ENCODE measurements around the gene KRT12. TPM values are rescaled to one million over a fixed set of nuclear protein-coding genes. Genes with fewer than 3 reads are reported as not detected.

Gene KRT12
- total RNA-seq, result not detected

DNA sequence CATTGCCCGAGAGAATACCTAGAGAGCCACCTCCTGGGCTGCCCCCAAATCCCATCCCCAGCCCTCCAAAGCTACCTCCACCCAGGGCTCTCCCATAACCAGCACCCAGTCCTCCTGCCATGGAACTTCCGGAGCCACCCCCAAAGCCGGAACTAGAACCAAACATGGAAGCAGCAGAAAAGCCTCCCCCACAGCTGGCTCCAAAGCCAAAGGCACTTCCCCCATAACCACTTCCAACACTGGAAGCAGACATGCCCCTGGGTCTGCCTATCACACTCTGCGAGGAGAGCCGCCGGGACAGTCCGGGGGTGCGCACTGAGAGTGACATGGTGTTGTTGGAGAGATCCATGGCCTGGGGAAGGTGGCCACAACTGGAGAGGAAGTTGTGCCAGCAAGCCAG is at the start of gene KRT12:
Gene KRT12, minus strand, starts transcription at position 386 of the 400 bp plus-strand sequence. Its CDS starts 37 bp downstream, at position 349.
- Histone ChIP-seq H3K27me3 (ENCODE audit: insufficient read depth, low read length) (peaks cover 10% of the 10 kb centered on the region), H3K9me3 (ENCODE audit: low read depth, low read length) (no peaks in the 10 kb centered on the region), H3K4me3 (ENCODE audit: low read length) (no peak within 1 kb of the TSS), H3K4me1 (ENCODE audit: insufficient read depth, low read length) (no peaks in the 10 kb centered on the region)

DNA sequence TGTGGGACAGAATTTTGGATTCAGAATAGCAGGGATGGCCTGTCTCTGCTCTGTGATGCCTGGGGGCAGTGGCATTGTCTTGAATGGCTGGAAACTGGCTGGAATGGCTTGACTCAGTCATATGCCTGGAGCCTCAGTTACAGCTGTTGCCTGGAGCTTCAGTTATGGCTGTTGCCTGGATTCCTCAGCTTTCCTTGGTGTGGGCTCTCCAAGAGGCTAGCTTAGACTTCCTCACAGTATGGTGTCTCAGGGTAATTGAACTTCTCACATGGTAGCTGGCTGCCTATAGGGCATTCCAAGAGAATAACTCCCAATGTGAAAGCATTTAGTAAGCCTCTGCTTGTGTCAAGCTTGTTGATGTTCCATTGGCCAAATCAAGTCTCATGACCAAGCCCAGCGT is 49.3 kb upstream of the KRT12 start:
- no peak overlapping the region for H3K4me3 ChIP-seq (ENCODE audit: low read length)
- H3K27me3 ChIP-seq (ENCODE audit: insufficient read depth, low read length), result no peaks in the 10 kb centered on the region
- H3K9me3 ChIP-seq (ENCODE audit: low read depth, low read length), result no peaks in the 10 kb centered on the region
- peaks cover 50% of the 10 kb centered on the region for H3K4me1 ChIP-seq (ENCODE audit: insufficient read depth, low read length)

DNA sequence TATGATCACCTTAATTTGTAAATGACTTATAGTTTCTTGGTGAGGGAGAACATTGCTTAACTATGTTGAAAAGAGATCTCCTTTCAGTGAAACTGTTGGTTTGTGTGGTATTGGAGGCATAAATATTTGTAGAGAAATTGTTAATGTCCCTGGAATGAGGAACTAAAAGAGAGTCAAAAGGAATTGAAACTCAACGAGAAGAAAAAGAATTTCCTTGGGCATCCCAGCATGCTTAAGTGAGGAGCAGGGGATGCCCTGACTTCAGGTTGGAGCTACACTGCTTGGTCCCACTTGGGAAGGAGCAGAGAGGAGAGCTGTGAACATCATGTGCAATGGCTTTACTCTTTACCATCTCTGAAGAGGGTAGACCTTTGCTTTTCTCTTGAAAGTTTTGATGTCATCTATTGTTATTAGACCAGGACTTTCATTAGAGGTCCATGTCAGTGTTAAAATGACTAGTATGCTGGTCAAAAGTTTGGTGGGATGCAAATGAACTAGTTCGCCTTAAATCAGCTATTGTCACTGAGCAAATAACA is 48.8 kb upstream of the KRT12 start:
- H3K9me3 ChIP-seq (ENCODE audit: low read depth, low read length), result no peaks in the 10 kb centered on the region
- no peaks in the 10 kb centered on the region for H3K27me3 ChIP-seq (ENCODE audit: insufficient read depth, low read length)
- peaks cover 50% of the 10 kb centered on the region for H3K4me1 ChIP-seq (ENCODE audit: insufficient read depth, low read length)
- no peak overlapping the region for H3K4me3 ChIP-seq (ENCODE audit: low read length)

DNA sequence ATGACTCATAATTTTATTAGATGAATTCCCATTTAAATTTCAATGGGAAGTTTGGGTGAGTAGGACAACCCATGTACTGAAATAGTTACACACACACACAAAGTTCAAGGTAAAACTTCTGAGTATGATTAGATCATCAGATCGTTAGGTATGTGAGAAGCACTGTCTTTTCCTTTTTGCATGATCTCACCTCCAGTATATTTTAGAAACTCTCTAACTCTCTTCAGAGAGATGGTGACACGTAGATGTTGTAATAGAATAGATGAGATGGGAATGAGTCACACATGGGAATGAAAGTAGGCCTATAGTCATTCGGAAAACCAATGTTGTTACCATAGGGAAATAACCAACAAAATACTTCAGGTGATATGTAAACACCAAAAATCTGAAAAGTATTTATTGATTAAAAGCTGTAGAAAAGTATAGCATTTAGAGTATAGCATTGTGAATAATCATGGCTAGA is 48.2 kb upstream of the KRT12 start:
- Histone ChIP-seq H3K9me3 (ENCODE audit: low read depth, low read length) (no peaks in the 10 kb centered on the region), H3K4me1 (ENCODE audit: insufficient read depth, low read length) (peaks cover 50% of the 10 kb centered on the region), H3K4me3 (ENCODE audit: low read length) (no peak overlapping the region), H3K27me3 (ENCODE audit: insufficient read depth, low read length) (no peaks in the 10 kb centered on the region)

DNA sequence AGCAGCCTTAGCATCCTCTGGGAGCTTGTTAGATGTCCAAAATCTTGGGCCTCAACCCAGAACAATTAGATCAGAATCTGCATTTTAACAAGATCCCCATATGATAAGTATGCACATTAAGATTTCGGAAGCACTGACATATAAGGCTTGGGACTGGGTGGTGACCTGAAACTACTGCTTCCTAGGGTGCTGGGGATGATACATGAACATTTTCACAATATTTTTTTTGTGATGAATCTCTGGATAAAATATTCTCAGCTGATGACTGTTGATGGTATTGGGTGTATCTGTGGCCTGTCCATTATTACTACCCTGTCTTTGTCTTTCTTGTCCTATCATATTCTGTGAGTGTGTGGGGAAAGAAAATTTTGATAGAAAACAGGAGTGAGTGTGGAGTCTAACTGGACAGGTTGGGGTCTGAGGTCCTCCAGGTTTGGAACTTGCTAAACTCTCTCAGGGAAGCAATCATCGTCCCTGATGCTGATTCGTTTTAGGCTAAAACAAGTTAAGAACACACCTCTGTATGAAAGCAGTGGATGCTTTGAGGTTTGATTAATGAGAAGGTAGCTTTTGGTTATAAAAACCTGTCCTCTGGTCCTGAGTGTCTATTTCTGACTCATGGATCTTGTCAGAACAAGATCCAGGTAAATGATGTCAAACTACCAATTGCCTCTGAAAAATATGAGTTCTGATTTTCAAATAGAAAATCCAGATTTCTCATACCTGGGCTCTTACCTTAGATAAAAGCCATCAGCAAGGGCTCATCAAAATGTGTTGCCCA is 47.2 kb upstream of the KRT12 start:
- peaks cover 58% of the 10 kb centered on the region for H3K4me1 ChIP-seq (ENCODE audit: insufficient read depth, low read length)
- H3K9me3 ChIP-seq (ENCODE audit: low read depth, low read length), result no peaks in the 10 kb centered on the region
- H3K4me3 ChIP-seq (ENCODE audit: low read length), result no peak overlapping the region
- peaks cover 2% of the 10 kb centered on the region for H3K27me3 ChIP-seq (ENCODE audit: insufficient read depth, low read length)

DNA sequence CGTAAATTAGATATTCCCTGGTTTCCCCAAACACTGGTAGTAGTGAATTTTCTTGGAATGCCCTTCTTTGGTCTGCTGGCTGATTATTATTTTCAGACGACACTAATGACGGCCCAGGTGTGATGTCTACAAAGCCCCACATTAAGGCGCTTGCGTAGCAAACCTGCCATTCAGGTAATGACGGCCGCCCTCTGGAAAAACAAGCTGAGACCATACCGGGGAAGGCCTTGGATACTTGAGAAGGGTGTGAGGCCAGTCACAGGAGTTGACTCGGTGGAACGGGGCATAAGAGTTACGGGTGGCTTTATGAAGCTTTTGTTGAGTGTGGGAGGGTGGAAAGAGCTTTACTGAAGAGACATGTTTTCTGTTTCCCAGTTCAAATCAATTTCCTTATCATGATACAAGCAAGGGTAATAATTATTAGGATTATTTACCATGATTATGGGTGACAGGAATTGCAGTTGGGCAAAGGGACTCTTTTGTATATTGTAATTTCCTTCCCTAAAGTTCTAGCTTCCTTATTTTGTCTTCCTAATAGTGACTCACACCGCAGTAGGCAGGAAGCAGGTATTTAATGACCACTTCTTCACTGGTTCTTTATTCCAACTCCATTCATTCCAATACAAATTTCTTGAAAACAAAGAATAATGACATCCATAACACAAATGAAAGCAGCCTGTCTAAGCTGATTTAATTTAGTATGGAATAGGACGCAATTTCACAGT is 45.6 kb upstream of the KRT12 start:
- H3K9me3 ChIP-seq (ENCODE audit: low read depth, low read length), result no peaks in the 10 kb centered on the region
- no peak overlapping the region for H3K4me3 ChIP-seq (ENCODE audit: low read length)
- peaks cover 14% of the 10 kb centered on the region for H3K27me3 ChIP-seq (ENCODE audit: insufficient read depth, low read length)
- peaks cover 58% of the 10 kb centered on the region for H3K4me1 ChIP-seq (ENCODE audit: insufficient read depth, low read length)

DNA sequence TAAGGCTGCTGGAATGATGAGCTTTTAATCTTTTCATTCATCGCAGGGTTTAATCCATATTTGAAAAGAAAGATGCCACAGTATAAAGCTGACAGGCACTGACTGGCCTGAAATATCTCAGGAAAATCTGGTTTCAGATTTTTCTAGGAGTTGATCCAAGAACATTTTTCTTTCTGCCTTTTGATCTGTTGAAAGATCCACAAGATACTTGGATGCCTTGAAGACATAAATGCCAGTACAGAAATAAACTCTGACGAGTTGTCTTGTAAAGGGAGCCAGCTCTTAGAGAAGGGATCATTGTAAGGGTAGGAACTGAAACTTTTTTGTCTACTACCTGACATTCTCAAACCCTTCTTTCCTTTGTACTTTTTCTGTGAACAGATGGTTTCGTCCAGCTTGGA is 43.4 kb upstream of the KRT12 start:
- H3K27me3 ChIP-seq (ENCODE audit: insufficient read depth, low read length), result peaks cover 15% of the 10 kb centered on the region
- no peaks in the 10 kb centered on the region for H3K9me3 ChIP-seq (ENCODE audit: low read depth, low read length)
- peaks cover 48% of the 10 kb centered on the region for H3K4me1 ChIP-seq (ENCODE audit: insufficient read depth, low read length)
- no peak overlapping the region for H3K4me3 ChIP-seq (ENCODE audit: low read length)

DNA sequence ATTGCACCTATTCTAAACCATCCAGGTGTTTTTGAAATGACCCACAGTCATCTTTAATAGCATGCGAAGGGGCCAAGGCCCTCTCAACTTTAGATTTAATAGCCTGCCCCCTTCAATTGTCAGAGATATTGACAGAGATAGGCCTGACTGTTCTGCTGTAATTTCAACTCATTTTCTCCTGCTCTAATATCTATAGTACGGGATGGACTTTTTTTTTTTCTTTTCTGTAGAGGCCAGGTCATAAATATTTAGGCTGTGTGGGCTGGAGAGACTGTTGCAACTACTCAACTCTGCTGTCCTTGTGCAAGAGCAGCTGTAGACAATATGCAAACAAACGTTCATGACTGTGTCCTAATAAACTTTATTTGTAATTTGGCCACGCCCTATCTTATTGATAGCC is 42.7 kb upstream of the KRT12 start:
- Histone ChIP-seq H3K27me3 (ENCODE audit: insufficient read depth, low read length) (peaks cover 15% of the 10 kb centered on the region), H3K4me1 (ENCODE audit: insufficient read depth, low read length) (peaks cover 42% of the 10 kb centered on the region), H3K4me3 (ENCODE audit: low read length) (no peak overlapping the region), H3K9me3 (ENCODE audit: low read depth, low read length) (no peaks in the 10 kb centered on the region)

DNA sequence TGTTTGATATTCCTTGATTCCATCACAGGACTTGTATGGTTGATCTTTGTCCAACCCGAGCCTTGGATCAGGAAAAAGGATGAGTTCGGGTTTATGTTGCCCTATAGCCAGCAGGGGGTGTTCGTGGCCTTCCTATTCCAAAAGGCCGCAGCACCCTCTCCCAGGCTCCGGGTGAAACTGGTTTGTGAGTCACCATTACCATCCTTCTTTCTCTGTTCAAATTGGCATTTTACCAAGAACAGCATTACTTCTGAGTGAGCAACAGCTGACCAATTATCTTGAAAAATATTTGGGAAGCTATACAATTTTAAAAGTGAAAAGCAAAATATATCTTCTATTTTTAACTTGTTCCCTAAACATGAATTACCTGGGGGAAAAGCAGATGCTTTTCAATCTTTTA is 42.3 kb upstream of the KRT12 start:
- Histone ChIP-seq H3K4me3 (ENCODE audit: low read length) (no peak overlapping the region), H3K4me1 (ENCODE audit: insufficient read depth, low read length) (peaks cover 38% of the 10 kb centered on the region), H3K27me3 (ENCODE audit: insufficient read depth, low read length) (peaks cover 15% of the 10 kb centered on the region), H3K9me3 (ENCODE audit: low read depth, low read length) (no peaks in the 10 kb centered on the region)

DNA sequence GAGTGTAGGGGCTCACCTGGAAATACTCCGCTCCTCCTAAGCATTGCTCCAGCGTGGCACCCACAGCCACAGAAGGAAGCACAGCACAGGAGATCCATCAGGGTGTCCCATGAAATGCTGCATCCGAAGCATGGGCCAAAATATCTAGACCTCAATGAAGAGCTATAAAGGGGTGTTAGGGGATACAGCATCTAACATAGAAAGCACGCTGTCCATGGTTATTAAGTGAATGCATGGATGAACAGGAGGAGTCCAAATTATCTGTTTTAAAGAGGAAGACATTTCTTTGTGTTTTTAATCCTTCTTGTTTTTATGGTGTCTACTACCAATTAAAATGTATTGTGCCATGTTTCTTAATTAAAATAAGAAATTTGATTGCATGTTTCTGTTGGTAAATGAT is 39.6 kb upstream of the KRT12 start:
- H3K27me3 ChIP-seq (ENCODE audit: insufficient read depth, low read length), result peaks cover 15% of the 10 kb centered on the region

DNA sequence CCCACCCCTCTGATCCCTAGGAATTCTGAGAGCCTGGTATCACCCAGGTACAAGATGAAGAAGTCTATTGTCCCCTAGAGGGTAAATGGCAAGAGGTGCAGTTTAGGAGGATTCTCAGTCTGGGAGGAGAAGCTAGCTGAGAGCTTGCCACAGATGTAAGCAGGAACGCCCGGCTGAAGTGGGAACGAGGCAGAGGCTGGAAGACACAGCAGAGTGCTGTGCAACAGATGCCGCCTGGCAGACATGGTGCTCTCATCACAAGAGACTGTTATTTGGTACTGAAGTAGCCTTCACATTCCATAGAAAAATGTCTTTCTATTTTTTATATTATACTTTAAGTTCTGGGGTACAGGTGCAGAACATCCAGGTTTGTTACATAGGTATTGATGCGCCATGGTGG is 38.3 kb upstream of the KRT12 start:
- Histone ChIP-seq H3K4me3 (ENCODE audit: low read length) (no peak overlapping the region), H3K27me3 (ENCODE audit: insufficient read depth, low read length) (peaks cover 15% of the 10 kb centered on the region), H3K9me3 (ENCODE audit: low read depth, low read length) (no peaks in the 10 kb centered on the region), H3K4me1 (ENCODE audit: insufficient read depth, low read length) (peaks cover 21% of the 10 kb centered on the region)

More for the DNA sequence above, 39.6 kb upstream of the KRT12 start:
- H3K4me3 ChIP-seq (ENCODE audit: low read length), result no peak overlapping the region
- no peaks in the 10 kb centered on the region for H3K9me3 ChIP-seq (ENCODE audit: low read depth, low read length)
- H3K4me1 ChIP-seq (ENCODE audit: insufficient read depth, low read length), result peaks cover 23% of the 10 kb centered on the region

DNA sequence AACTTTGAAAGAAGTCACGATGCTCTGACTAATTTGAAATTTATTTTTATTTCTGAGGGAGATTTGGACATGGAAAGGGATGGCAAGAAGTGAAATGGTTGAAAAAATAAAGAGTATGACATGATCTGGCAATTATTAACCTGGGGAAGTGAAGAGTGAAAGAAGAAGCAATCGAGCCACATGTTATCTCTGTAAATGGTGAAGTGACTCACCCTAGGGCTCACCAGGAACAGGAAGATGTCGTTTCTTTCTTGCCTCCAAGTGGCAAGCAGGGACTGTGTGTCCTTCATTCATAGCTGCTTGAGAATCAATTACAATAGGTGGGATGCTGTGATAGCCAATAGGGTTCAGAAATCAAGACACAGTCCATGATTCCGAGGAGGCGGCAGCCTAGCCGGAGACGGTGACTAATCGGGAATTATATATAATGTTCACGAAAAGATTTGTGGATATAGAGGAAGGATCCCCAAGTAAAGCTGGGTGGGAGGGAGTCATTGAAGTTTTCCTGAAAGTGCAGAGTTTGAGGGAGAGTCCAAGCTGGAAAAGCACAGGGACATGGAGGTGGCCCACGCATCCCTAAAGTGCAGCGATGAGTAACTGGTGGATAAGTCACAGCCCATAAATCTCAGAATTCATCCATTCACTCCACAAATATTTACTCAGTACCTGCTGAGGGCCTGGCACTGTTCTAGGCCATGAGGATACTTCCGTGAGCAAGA is 36.3 kb upstream of the KRT12 start:
- Histone ChIP-seq H3K4me1 (ENCODE audit: insufficient read depth, low read length) (peaks cover 13% of the 10 kb centered on the region), H3K4me3 (ENCODE audit: low read length) (no peak overlapping the region), H3K27me3 (ENCODE audit: insufficient read depth, low read length) (peaks cover 5% of the 10 kb centered on the region), H3K9me3 (ENCODE audit: low read depth, low read length) (no peaks in the 10 kb centered on the region)

DNA sequence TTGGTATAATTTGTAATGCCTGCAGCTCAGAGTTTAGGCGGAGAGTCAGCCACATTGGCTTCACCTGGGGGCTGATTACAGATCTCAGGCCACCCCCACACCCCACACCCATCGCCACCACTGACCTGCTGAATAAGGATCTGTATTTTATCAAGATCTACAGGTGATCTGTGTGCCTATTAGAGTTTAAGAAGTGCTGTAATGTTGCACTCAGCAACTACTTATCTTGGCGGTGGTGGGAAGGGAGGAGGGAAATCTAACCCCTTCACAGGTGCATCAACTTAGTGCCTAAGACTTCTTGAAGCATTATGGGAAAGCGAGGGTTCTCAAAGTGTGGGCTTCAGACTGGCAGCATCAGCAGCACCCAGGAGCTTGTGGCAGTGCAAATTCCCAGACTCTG is 35.5 kb upstream of the KRT12 start:
- H3K9me3 ChIP-seq (ENCODE audit: low read depth, low read length), result no peaks in the 10 kb centered on the region
- H3K27me3 ChIP-seq (ENCODE audit: insufficient read depth, low read length), result no peaks in the 10 kb centered on the region
- H3K4me1 ChIP-seq (ENCODE audit: insufficient read depth, low read length), result peaks cover 13% of the 10 kb centered on the region
- no peak overlapping the region for H3K4me3 ChIP-seq (ENCODE audit: low read length)

DNA sequence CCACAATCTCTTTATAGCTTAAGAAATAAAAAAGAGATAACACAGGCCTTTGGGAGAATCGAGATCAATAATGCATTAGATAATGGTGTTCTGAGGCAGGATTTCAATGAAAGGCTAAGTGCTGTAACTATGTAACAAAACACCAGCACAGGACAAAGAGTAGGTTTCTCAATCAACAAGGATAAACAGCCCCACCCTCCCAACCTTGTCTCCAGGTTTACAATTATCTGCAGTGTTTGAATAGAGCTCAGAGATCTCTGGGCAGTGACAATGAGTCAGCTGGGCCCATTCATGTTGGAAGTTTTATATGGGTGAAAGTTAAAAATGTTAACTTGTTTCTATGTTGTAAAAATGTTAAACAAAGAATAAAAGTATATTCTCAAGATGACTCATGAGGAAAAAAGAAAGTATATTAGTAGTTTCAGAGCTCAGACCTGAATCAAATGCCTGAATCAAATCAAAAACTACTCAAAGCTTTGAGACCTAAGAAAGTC is 35.0 kb upstream of the KRT12 start:
- no peaks in the 10 kb centered on the region for H3K9me3 ChIP-seq (ENCODE audit: low read depth, low read length)
- no peaks in the 10 kb centered on the region for H3K27me3 ChIP-seq (ENCODE audit: insufficient read depth, low read length)
- H3K4me3 ChIP-seq (ENCODE audit: low read length), result no peak overlapping the region
- peaks cover 13% of the 10 kb centered on the region for H3K4me1 ChIP-seq (ENCODE audit: insufficient read depth, low read length)

All from mononuclear cell (primary cell).